Subcutaneous adipose tissue (tissue), 4 donors: ENCODE measurements around the gene SMYD5. TPM values are rescaled to one million over a fixed set of nuclear protein-coding genes. Genes with fewer than 3 reads are reported as not detected.

Source experiments
- CTCF ChIP-seq: fragments of 450-650 bp; IDR thresholded peaks from one replicate; pipeline ENCODE4 v1.5.1; 2016; ENCODE audit warnings: low read depth, mild to moderate bottlenecking, control low read depth, antibody characterized with exemption, moderate library complexity
- total RNA-seq, 4 donors: library from RNA; depleted of rRNA; stranded (reverse); fragments of >200 nt; gene quantifications; one replicate each; pipeline ENCODE4 v1.1.0, GENCODE V29; 2016

The SMYD5 gene
- total RNA-seq, 4 donors from 2014 or later = 10.4 to 13.5 (median 11.0) TPM

- TF ChIP-seq CTCF = no peak
Measured at GRCh38 chr2:73255007-73255644, 41.1 kb downstream of the SMYD5 start.

DNA sequence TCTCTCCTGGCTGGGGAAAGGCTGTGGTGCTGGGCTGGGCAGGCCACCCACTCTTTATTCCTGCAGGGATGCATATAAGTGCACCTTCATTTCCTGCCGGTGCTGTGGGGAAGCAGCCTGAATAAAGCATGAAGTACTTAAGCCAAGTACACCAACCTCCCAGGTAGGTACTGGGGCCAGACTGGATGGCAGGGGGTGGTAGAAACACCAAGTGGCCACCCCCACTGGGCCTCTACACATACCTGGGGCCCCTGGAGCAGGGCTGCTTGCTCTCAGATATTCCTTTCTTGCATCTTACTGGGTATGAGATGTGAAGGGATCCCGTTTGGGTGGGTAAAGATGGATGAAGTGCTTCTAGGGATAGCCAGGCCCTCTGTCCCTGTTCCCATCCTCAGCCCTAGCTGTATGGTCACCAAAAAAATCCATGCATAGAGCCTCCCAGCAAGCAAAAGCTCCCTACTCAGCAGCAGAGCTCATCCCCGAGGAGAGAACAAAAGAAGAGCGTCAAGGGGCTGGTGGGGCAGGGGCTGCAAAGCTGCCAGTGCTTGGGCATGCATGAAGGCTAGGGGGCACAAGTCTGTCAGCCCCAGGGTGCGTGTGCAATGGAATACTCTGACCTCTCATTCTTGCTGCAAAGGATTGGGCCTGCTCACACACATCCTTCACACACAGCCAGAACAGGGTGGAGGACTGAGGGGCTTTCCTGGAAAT lies 42.0 kb downstream of the SMYD5 start:
- TF ChIP-seq CTCF = no peak

GRCh38 chr2:73256618-73256922 lies 42.5 kb downstream of the SMYD5 start:
- no peak for TF ChIP-seq CTCF

DNA sequence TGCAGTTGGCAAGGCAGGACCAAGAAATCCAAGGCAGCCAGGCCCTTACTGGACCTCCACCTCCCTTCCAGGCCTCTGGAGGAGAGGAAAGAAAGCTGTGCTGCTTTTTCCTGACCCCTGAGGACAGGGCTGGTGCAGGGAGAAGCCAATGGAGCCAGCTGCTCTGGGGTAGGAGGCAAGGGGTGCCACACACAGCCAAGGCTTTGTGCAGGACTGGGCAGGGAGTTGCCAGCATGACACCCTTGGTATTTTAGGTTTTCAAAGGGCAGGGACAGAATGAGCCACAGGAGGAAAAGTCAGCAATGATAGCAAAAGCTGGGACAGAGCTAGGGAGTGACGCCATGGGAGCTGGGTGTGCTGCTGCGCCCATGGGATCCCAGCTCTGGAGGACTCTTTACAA lies 43.0 kb downstream of the SMYD5 start:
- no peak for TF ChIP-seq CTCF

- no peak for TF ChIP-seq CTCF
Measured at GRCh38 chr2:73257425-73258125, 43.5 kb downstream of the SMYD5 start.

DNA sequence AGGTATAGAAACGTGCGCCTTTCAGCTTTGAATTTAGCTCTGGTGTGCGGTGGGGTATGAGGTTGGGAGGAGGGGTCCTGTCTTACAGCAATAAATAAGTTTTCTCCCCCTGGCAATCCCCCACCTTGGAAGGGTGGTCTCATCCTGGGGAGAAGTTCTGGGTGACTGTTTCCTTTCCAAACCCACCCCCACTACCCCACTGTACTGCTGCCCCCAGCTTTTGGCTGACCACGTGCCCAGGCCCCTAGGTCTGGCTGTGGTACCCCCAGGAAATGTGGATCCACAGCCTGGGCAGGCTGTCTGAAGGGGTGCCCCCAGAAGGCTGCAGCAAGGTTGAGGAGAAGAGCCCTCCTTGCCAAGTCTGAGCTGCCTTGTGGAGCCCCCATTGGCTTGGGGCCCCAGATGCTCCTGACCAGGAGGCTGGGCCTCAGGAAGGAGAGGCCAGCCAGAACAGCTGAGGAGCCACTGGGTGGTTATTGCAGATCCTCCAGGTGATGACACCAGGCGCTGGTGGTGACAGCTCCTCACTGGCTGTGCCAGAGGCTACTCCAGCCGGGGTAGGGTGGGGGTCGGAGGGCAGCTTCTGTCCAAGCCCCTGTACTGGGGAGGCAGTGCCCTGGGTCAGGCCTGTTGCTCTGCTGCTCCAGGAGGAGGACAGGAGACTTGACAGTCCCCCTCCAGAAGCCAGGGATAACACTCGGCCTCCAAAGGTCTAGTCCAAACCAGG lies 44.3 kb downstream of the SMYD5 start:
- TF ChIP-seq CTCF = no peak

DNA sequence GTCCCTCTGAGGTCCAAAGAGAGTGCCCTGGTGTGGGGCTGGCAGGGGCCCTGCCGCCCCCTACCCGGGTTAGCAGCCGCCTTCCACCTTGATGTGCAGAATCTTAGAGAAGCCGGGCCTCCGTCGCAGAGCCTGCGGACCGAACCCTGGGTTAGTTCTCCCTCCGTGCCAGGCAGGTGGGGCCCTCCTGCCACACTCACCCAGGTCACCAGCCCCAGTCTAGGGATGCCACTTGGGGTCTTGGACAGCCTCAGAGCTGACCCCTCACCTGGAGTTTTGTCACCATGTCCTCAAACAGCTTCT lies 44.8 kb downstream of the SMYD5 start:
- TF ChIP-seq CTCF = no peak
